CD14-positive monocyte (primary cell): ENCODE data around the gene MINPP1. TPM values are rescaled to one million over a fixed set of nuclear protein-coding genes. Genes with fewer than 3 reads are reported as not detected.

Experiments used
- DNase-seq, 3 donors: peaks; one replicate each; pipeline ENCODE4 v3.0.0-alpha.2; 2011 to 2022
- H2AFZ ChIP-seq: 2 replicates; pipeline ENCODE4 v1.6.0; 2012; ENCODE audit warnings: mild to moderate bottlenecking, low read depth, low read length, inconsistent platforms; ENCODE audit not compliant: insufficient read depth, poor library complexity, severe bottlenecking
- H3K27ac ChIP-seq, 2 donors: 1 replicate in 1 of 2; 2 replicates in 1 of 2; pipeline ENCODE4 v1.5.1; 2012 to 2013; ENCODE audit warnings: low read length in 2 of 2, control low read depth in 1 of 2, inconsistent platforms in 1 of 2, low read depth in 1 of 2, mild to moderate bottlenecking in 1 of 2
- H3K27me3 ChIP-seq, 2 donors: one replicate each; pipeline versions ENCODE4 v1.6.0 to v1.6.1; 2011 to 2013; ENCODE audit warnings: low read length in 2 of 2; ENCODE audit not compliant: control insufficient read depth in 2 of 2, insufficient read depth in 2 of 2
- H3K36me3 ChIP-seq, 2 donors: replicated peaks in 1 of 2; 1 replicate in 1 of 2; 2 replicates in 1 of 2; pipeline versions ENCODE4 v1.5.1 to v1.6.1; 2012 to 2013; ENCODE audit warnings: low read length in 2 of 2, control low read depth in 1 of 2, inconsistent platforms in 1 of 2, mild to moderate bottlenecking in 1 of 2; ENCODE audit not compliant: insufficient read depth in 2 of 2, control insufficient read depth in 1 of 2
- H3K4me1 ChIP-seq, 2 donors: 1 replicate in 1 of 2; 2 replicates in 1 of 2; pipeline versions ENCODE4 v1.5.1 to v1.6.1; 2012 to 2013; ENCODE audit warnings: low read length in 2 of 2, control low read depth in 1 of 2, inconsistent platforms in 1 of 2, mild to moderate bottlenecking in 1 of 2, moderate library complexity in 1 of 2; ENCODE audit not compliant: insufficient read depth in 2 of 2, control insufficient read depth in 1 of 2
- H3K4me2 ChIP-seq: replicated peaks from 2 replicates; pipeline ENCODE3; 2012; ENCODE audit warnings: low read length, moderate library complexity, mild to moderate bottlenecking; ENCODE audit not compliant: poor library complexity, severe bottlenecking; ENCODE audit errors: extremely low read depth
- H3K4me3 ChIP-seq, 3 experiments: fragments of 200-600 bp in 1 of 3; sonication (generic) in 1 of 3; replicated peaks in 1 of 3; 1 replicate in 2 of 3; 2 replicates in 1 of 3; pipeline ENCODE4 v1.5.1; 2011 to 2013; ENCODE audit warnings: low read length in 3 of 3, mild to moderate bottlenecking in 3 of 3, control low read depth in 2 of 3, low read depth in 2 of 3, inconsistent platforms in 1 of 3, moderate library complexity in 1 of 3
- H3K79me2 ChIP-seq: 2 replicates; pipeline ENCODE4 v1.6.0; 2012; ENCODE audit warnings: mild to moderate bottlenecking, control low read depth, inconsistent platforms, low read length, moderate library complexity; ENCODE audit not compliant: insufficient read depth
- H3K9ac ChIP-seq: 2 replicates; pipeline ENCODE4 v1.6.0; 2017; ENCODE audit warnings: low read length, mild to moderate bottlenecking; ENCODE audit not compliant: insufficient read depth, poor library complexity, severe bottlenecking
- H3K9me3 ChIP-seq, 2 donors: replicated peaks in 1 of 2; 1 replicate in 1 of 2; 2 replicates in 1 of 2; pipeline versions ENCODE4 v1.5.1 to v1.6.1; 2012 to 2013; ENCODE audit warnings: low read length in 2 of 2, control low read depth in 1 of 2; ENCODE audit not compliant: control insufficient read depth in 1 of 2, insufficient read depth in 1 of 2
- H4K20me1 ChIP-seq: 2 replicates; pipeline ENCODE4 v1.6.0; 2012; ENCODE audit warnings: mild to moderate bottlenecking, low read length, control low read depth, moderate library complexity; ENCODE audit not compliant: insufficient read depth
- H3K27ac Mint-ChIP-seq, 7 donors: one replicate each; pipeline ENCODE4 v1.8.0; 2020; ENCODE audit warnings: mild to moderate bottlenecking in 7 of 7, mixed read lengths in 7 of 7, moderate library complexity in 6 of 7, inconsistent platforms in 2 of 7
- H3K27me3 Mint-ChIP-seq, 3 donors: one replicate each; pipeline ENCODE4 v1.8.0; 2021 to 2022; ENCODE audit warnings: low read depth in 3 of 3, mild to moderate bottlenecking in 3 of 3, mixed read lengths in 3 of 3, moderate library complexity in 3 of 3, inconsistent platforms in 1 of 3
- H3K36me3 Mint-ChIP-seq, 2 donors: one replicate each; pipeline ENCODE4 v1.8.0; 2020; ENCODE audit warnings: mixed read lengths in 2 of 2, inconsistent platforms in 1 of 2, mild to moderate bottlenecking in 1 of 2
- H3K4me1 Mint-ChIP-seq: one replicate; pipeline ENCODE4 v1.8.0; 2020; ENCODE audit warnings: mild to moderate bottlenecking, mixed read lengths
- H3K4me3 Mint-ChIP-seq, 2 donors: one replicate each; pipeline ENCODE4 v1.8.0; 2020; ENCODE audit warnings: mild to moderate bottlenecking in 2 of 2, mixed read lengths in 2 of 2, moderate library complexity in 1 of 2
- H3K9me3 Mint-ChIP-seq, 7 donors: one replicate each; pipeline ENCODE4 v1.8.0; 2020 to 2022; ENCODE audit warnings: mixed read lengths in 7 of 7, mild to moderate bottlenecking in 6 of 7, moderate library complexity in 6 of 7, inconsistent platforms in 2 of 7
- WGBS: methylation state at CpG from one replicate; pipeline ENCODE4 v1.1.5; 2013; ENCODE audit warnings: missing lambda C conversion rate; ENCODE audit not compliant: insufficient coverage; 5-methylcytosine and 5-hydroxymethylcytosine counted together
- intact Hi-C, 2 donors: fragments of 100-400 bp; cut with micrococcal nuclease; formaldehyde crosslinking; loops; one replicate each; pipeline versions ENCODE4 v1.15.0 to v1.15.1; 2023
- polyA plus RNA-seq, 3 donors: library from polyadenylated mRNA; depleted of rRNA in 1 of 3; unstranded in 2 of 3; stranded (reverse) in 1 of 3; fragments of 300-500 nt in 2 of 3; fragments of >200 nt in 1 of 3; fragmentation: Illumina TruSeq in 2 of 3; gene quantifications; 1 replicate in 2 of 3; 2 replicates in 1 of 3; pipeline ENCODE4 v1.2.3, GENCODE V29; 2012 to 2021
- TF ChIP-seq, protein P1 (sequence below): fragments of 200-600 bp; IDR thresholded peaks from one replicate; pipeline ENCODE4 v1.8.0; 2022; ENCODE audit warnings: antibody characterized with exemption, mild to moderate bottlenecking

The MINPP1 gene
- polyA plus RNA-seq, 3 donors = 1.7 to 9.7 (median 9.0) TPM

DNA sequence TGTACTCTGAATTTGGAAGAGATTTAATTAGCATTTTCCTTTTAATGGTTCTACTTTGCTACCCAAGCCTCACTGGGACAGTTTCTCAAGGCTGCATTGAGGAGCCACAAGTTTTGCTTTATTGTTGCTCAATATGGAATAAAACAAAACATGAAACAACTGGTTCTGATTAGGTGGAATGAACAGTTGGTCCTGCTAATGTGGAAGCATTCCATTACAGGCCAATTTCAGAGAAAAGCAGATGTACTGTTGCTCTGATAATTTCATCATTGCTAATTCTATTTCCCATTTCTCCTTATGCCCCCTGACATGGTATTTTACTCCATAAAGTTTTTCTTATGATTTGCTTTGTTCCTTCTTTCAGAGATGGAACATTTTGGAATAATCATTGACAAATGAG, 89.0 kb downstream of the MINPP1 start:
- TF ChIP-seq, protein P1, sequence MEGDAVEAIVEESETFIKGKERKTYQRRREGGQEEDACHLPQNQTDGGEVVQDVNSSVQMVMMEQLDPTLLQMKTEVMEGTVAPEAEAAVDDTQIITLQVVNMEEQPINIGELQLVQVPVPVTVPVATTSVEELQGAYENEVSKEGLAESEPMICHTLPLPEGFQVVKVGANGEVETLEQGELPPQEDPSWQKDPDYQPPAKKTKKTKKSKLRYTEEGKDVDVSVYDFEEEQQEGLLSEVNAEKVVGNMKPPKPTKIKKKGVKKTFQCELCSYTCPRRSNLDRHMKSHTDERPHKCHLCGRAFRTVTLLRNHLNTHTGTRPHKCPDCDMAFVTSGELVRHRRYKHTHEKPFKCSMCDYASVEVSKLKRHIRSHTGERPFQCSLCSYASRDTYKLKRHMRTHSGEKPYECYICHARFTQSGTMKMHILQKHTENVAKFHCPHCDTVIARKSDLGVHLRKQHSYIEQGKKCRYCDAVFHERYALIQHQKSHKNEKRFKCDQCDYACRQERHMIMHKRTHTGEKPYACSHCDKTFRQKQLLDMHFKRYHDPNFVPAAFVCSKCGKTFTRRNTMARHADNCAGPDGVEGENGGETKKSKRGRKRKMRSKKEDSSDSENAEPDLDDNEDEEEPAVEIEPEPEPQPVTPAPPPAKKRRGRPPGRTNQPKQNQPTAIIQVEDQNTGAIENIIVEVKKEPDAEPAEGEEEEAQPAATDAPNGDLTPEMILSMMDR = no peak
- peaks cover 2% of the 10 kb centered on the region for H3K4me1 Mint-ChIP-seq
- no peaks in the 10 kb centered on the region for H3K4me1 ChIP-seq

DNA sequence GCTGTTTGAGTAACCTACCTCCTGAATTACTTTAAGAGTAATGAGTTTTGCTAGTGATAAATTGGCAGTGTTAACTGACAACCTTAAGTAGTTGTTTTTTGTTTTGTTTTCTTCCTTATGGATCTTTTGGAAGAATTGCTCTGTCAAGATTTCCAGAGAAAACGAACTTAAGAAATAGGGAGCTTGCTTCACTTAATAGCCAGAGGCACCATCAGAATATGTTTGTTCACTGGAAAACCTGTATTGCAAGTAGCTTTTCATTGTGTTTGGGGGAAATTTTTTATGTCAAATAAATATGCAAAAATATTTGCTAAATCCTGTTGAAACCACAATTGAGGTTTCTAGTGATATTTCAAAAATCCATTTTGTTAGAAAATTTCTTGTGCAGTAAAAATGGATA, 89.5 kb downstream of the MINPP1 start:
- TF ChIP-seq, protein P1 = no peak
- Histone ChIP-seq H3K9ac (no peak overlapping the region), H3K4me2 (no peak overlapping the region), H3K4me1 (no peaks in the 10 kb centered on the region), H2AFZ (no peak overlapping the region), H3K36me3 (no peaks in the 10 kb centered on the region), H3K9me3 (no peaks in the 10 kb centered on the region), H3K4me3 (no peak overlapping the region), H4K20me1 (no peaks in the 10 kb centered on the region), H3K79me2 (no peaks in the 10 kb centered on the region), H3K27me3 (no peaks in the 10 kb centered on the region), H3K27ac (no peak overlapping the region)
- Mint-ChIP-seq H3K27me3 (no peaks in the 10 kb centered on the region), H3K4me3 (no peak overlapping the region), H3K27ac (no peak overlapping the region), H3K4me1 (peaks cover 2% of the 10 kb centered on the region), H3K36me3 (no peaks in the 10 kb centered on the region), H3K9me3 (peaks cover 0 to 3% (median 0%) of the 10 kb centered on the region in 7 donors)
- no peak for DNase-seq
- intact Hi-C loops = no loop called here
- WGBS = no CpG with 5 or more reads among the region's 1 CpG

More for the DNA sequence above, 89.0 kb downstream of the MINPP1 start:
- no peaks in the 10 kb centered on the region for H3K36me3 Mint-ChIP-seq
- Histone ChIP-seq H3K27ac (no peak overlapping the region), H3K4me3 (no peak overlapping the region), H3K9ac (no peak overlapping the region), H3K27me3 (no peaks in the 10 kb centered on the region), H3K36me3 (no peaks in the 10 kb centered on the region), H3K79me2 (no peaks in the 10 kb centered on the region), H3K4me2 (no peak overlapping the region), H3K9me3 (no peaks in the 10 kb centered on the region), H2AFZ (no peak overlapping the region), H4K20me1 (no peaks in the 10 kb centered on the region)
- peaks cover 0 to 3% (median 0%) of the 10 kb centered on the region in 7 donors for H3K9me3 Mint-ChIP-seq
- H3K27ac Mint-ChIP-seq = no peak overlapping the region
- H3K4me3 Mint-ChIP-seq = no peak overlapping the region
- no peak for DNase-seq
- intact Hi-C loops = no loop called here
- H3K27me3 Mint-ChIP-seq = no peaks in the 10 kb centered on the region
